Osteoblast (primary cell): ENCODE results near the gene OGFOD2. TPM values are rescaled to one million over a fixed set of nuclear protein-coding genes. Genes with fewer than 3 reads are reported as not detected.

Source experiments
- DNase-seq: peaks from one replicate; pipeline ENCODE4 v3.0.0; 2011; ENCODE audit warnings: low spot score, mixed read lengths; ENCODE audit not compliant: insufficient read length; ENCODE audit errors: missing footprints
- H2AFZ ChIP-seq: 2 replicates; pipeline ENCODE4 v1.6.0; 2011; ENCODE audit warnings: mild to moderate bottlenecking, low read length
- H3K27ac ChIP-seq: 2 replicates; pipeline ENCODE4 v1.5.1; 2011; ENCODE audit warnings: mild to moderate bottlenecking, low read depth, low read length, moderate library complexity
- H3K27me3 ChIP-seq: 2 replicates; pipeline ENCODE4 v1.6.0; 2012; ENCODE audit warnings: mild to moderate bottlenecking, control low read depth, inconsistent platforms, low read length, moderate library complexity; ENCODE audit not compliant: insufficient read depth
- H3K36me3 ChIP-seq: 2 replicates; pipeline ENCODE4 v1.5.1; 2011; ENCODE audit warnings: mild to moderate bottlenecking, low read length, control low read depth, moderate library complexity; ENCODE audit not compliant: insufficient read depth
- H3K4me1 ChIP-seq: 2 replicates; pipeline ENCODE4 v1.5.1; 2011; ENCODE audit warnings: mild to moderate bottlenecking, low read length, control low read depth, moderate library complexity; ENCODE audit not compliant: insufficient read depth
- H3K4me2 ChIP-seq: 2 replicates; pipeline ENCODE4 v1.6.0; 2011; ENCODE audit warnings: mild to moderate bottlenecking, low read length; ENCODE audit not compliant: insufficient read depth
- H3K4me3 ChIP-seq: fragments of 200-600 bp; sonication (generic); 3 replicates; pipeline ENCODE4 v1.5.1; 2012; ENCODE audit warnings: mild to moderate bottlenecking, low read length, inconsistent platforms; ENCODE audit not compliant: insufficient read depth
- H3K79me2 ChIP-seq: 2 replicates; pipeline ENCODE4 v1.6.0; 2012; ENCODE audit warnings: mild to moderate bottlenecking, low read length, control low read depth, inconsistent platforms; ENCODE audit not compliant: insufficient read depth
- H3K9me3 ChIP-seq: 2 replicates; pipeline ENCODE4 v1.5.1; 2011; ENCODE audit warnings: low read depth, low read length, control low read depth
- H4K20me1 ChIP-seq: 2 replicates; pipeline ENCODE4 v1.6.0; 2012; ENCODE audit warnings: mild to moderate bottlenecking, low read length, control low read depth; ENCODE audit not compliant: insufficient read depth
- total RNA-seq: library from RNA; depleted of rRNA; stranded (reverse); fragments of >200 nt; gene quantifications from 2 replicates; pipeline ENCODE4 v1.2.3, GENCODE V29; 2012
- TF ChIP-seq, protein P1 (sequence below): IDR thresholded peaks from 2 replicates; pipeline ENCODE4 v1.5.1; 2011; ENCODE audit warnings: mild to moderate bottlenecking, low read depth, low read length, moderate library complexity; ENCODE audit errors: extremely low read depth

OGFOD2 gene
- total RNA-seq, result 6.5 and 8.3 TPM in 2 replicates

DNA sequence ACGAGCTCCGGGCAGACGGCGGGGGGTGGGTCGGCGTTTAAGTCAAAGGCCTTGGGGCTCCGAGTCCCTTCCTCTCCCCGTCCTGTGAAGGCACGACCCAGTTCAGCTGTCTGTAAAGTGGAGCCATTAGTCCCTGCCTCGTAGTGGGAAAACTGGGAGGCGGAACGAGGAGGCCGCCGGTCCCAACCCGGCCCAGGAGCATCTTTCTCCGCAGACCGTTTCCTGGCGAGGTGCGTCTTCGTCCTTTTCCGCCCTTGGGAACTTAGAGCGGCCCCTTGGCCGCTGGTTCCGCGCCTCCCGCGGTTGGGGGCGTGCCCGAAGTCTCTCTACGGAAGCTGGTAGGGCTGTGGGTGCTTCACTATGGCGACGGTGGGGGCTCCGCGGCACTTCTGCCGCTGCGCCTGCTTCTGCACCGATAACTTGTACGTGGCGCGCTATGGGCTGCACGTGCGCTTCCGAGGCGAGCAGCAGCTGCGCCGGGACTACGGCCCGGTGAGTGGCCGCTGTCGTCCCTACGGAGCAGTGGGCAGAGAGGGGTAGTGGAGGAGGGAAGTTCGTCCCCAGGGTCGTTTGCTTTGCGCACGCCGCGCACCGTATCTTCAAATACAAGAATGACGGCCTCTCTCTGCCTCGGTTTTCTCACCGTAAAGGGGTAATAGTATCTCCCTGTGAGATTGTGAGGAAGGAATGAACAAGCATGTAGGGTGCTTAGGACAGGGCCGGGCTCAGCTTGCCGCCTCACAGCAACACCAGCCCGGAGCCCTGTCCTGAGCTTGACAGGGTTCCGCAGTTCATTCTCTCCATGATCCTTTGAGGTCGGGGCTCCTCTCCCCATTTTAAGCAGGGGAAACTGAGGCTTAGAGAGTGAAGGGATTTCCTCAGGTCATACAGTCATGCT lies at the start of gene OGFOD2:
TSS of gene OGFOD2 (plus strand) at position 353 of the 898 bp plus-strand sequence. CDS start at position 361, 8 bp downstream.
- TF ChIP-seq, protein P1, sequence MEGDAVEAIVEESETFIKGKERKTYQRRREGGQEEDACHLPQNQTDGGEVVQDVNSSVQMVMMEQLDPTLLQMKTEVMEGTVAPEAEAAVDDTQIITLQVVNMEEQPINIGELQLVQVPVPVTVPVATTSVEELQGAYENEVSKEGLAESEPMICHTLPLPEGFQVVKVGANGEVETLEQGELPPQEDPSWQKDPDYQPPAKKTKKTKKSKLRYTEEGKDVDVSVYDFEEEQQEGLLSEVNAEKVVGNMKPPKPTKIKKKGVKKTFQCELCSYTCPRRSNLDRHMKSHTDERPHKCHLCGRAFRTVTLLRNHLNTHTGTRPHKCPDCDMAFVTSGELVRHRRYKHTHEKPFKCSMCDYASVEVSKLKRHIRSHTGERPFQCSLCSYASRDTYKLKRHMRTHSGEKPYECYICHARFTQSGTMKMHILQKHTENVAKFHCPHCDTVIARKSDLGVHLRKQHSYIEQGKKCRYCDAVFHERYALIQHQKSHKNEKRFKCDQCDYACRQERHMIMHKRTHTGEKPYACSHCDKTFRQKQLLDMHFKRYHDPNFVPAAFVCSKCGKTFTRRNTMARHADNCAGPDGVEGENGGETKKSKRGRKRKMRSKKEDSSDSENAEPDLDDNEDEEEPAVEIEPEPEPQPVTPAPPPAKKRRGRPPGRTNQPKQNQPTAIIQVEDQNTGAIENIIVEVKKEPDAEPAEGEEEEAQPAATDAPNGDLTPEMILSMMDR, result no peak
- Histone ChIP-seq H2AFZ (peak within 1 kb of the TSS; percentile 98), H3K79me2 (peaks cover 49% of the 10 kb centered on the region), H3K4me3 (peak within 1 kb of the TSS; percentile 89), H3K36me3 (peaks cover 6% of the 10 kb centered on the region), H3K9me3 (no peaks in the 10 kb centered on the region), H3K27me3 (no peaks in the 10 kb centered on the region), H3K27ac (peak within 1 kb of the TSS; percentile 93), H3K4me1 (peaks cover 23% of the 10 kb centered on the region), H4K20me1 (peaks cover 7% of the 10 kb centered on the region), H3K4me2 (peak within 1 kb of the TSS; percentile 97)
- peak; percentile 99 for DNase-seq

DNA sequence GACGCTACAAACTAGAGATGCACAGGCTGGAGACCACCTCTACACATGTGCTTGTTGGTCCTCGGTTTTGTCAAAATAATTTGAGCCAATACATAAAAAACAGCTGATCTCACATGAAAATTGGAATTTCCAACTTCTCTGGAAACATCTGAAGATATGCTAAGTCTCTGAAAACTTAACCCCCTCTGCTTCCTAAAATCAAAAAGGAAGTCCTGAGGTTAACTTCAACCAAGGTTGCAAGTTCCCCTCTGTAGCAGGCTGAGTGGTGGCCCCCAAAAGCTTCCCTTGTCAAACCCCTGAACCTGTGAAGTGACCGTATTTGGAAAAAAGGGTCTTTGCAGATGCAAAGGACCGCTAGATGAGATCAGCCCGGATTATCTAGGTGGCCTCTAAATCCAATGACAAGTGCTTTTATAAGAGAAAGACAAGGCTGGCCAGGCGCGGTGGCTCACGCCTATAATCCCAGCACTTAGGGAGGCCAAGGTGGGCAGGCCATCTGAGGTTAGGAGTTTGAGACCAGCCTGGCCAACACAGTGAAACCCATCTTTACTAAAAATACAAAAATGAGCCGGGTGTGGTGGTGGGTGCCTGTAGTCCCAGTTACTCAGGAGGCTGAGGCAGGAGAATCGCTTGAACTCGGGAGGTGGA lies 47.2 kb upstream of the OGFOD2 start:
- no peaks in the 10 kb centered on the region for H4K20me1 ChIP-seq
- H3K36me3 ChIP-seq, result peaks cover 6% of the 10 kb centered on the region
- no peak overlapping the region for H3K27ac ChIP-seq
- H3K4me2 ChIP-seq, result no peak overlapping the region
- H3K79me2 ChIP-seq, result no peaks in the 10 kb centered on the region
- H3K27me3 ChIP-seq, result no peaks in the 10 kb centered on the region
- no peaks in the 10 kb centered on the region for H3K4me1 ChIP-seq
- TF ChIP-seq, protein P1, result no peak
- H3K9me3 ChIP-seq, result no peaks in the 10 kb centered on the region
- no peak overlapping the region for H2AFZ ChIP-seq
- no peak for DNase-seq
- no peak overlapping the region for H3K4me3 ChIP-seq

DNA sequence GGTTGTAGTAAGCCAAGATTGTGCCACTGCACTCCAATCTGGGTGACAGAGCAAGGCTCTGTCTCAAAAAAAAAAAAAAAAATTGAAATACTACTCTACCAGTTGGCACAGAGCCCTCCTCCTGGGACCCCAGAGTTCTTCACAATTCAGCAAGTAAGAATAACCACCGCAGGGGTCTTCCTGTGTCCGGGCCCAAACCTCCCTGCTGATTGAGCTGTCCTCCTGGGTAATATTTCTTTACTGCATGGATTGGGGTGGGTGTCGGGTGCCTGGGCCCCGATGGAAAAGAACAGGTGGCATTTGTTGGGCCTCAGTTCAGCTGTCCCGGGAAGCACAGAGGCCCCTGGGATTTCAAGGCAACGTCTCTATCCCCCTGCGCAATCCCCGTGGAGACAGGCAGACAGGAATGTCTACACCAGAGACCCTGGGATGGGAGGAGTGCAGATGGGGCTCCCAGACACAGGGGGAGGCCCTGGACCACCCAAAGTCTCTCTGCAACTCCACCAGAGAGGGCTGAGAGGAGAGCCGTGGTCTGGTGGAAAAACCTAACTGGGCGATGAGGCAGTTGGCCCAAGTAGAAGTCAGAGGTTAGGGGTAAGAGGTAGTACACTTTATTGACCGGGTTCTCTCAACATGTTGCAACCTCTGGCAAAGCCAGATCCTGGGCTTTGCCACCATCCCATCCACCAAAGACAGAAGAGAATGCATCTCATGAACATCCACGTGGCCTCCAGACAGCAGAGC lies 46.5 kb upstream of the OGFOD2 start:
- no peak overlapping the region for H3K4me2 ChIP-seq
- H3K4me1 ChIP-seq, result no peaks in the 10 kb centered on the region
- peaks cover 8% of the 10 kb centered on the region for H3K36me3 ChIP-seq
- TF ChIP-seq, protein P1, result no peak
- H3K27me3 ChIP-seq, result no peaks in the 10 kb centered on the region
- H3K4me3 ChIP-seq, result no peak overlapping the region
- no peak overlapping the region for H2AFZ ChIP-seq
- no peaks in the 10 kb centered on the region for H3K79me2 ChIP-seq
- no peaks in the 10 kb centered on the region for H3K9me3 ChIP-seq
- H4K20me1 ChIP-seq, result no peaks in the 10 kb centered on the region
- DNase-seq, result peak; percentile 31
- H3K27ac ChIP-seq, result no peak overlapping the region

DNA sequence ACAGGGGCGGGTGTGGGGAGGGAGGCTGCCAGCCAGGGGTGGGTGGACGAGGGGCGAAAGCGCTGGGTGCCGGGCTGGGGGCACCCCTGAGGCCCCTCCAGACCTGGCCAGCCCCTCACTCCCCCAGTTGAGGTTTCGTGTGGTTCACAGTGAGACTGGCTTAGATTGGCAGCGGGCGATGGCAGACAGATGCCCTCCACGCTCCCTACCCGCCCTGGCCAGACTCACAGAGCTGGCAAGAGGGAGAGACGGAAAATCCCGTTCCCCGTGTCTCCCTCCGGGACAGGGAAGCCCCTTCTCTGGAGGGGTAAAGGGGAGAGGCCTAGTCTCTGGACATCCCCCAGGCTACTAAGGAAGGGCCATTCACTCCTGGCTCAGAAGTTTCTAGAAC lies 45.9 kb upstream of the OGFOD2 start:
- no peaks in the 10 kb centered on the region for H3K27me3 ChIP-seq
- peaks cover 8% of the 10 kb centered on the region for H3K36me3 ChIP-seq
- DNase-seq, result peak; percentile 34
- H3K79me2 ChIP-seq, result no peaks in the 10 kb centered on the region
- no peaks in the 10 kb centered on the region for H4K20me1 ChIP-seq
- TF ChIP-seq, protein P1, result no peak
- no peak overlapping the region for H3K27ac ChIP-seq
- H3K9me3 ChIP-seq, result no peaks in the 10 kb centered on the region
- H3K4me2 ChIP-seq, result no peak overlapping the region
- H2AFZ ChIP-seq, result no peak overlapping the region
- no peaks in the 10 kb centered on the region for H3K4me1 ChIP-seq
- H3K4me3 ChIP-seq, result no peak overlapping the region
